H1 (cell line): ENCODE results near the gene TBC1D22A. TPM values are rescaled to one million over a fixed set of nuclear protein-coding genes. Genes with fewer than 3 reads are reported as not detected.

ENCODE experiments used
- CHD1 ChIP-seq: IDR thresholded peaks from 2 replicates; pipeline ENCODE4 v1.6.1; 2012; ENCODE audit warnings: low read depth, low read length, improper control_type of control experiment
- GTF2F1 ChIP-seq: IDR thresholded peaks from 2 replicates; pipeline ENCODE4 v1.6.1; 2012; ENCODE audit warnings: low read depth, low read length, improper control_type of control experiment, borderline replicate concordance
- HDAC6 ChIP-seq: IDR thresholded peaks from one replicate; pipeline ENCODE4 v1.7.1; 2012; ENCODE audit warnings: low read depth, mild to moderate bottlenecking, inconsistent platforms, low read length, moderate library complexity
- POLR2A ChIP-seq, 2 experiments: IDR thresholded peaks; 1 replicate in 1 of 2; 2 replicates in 1 of 2; pipeline ENCODE4 v1.6.1; 2011; ENCODE audit warnings: low read depth in 2 of 2, low read length in 2 of 2, mild to moderate bottlenecking in 2 of 2; ENCODE audit errors: control extremely low read depth in 1 of 2
- RXRA ChIP-seq: IDR thresholded peaks from 2 replicates; pipeline ENCODE4 v1.6.1; 2011; ENCODE audit warnings: low read depth, mild to moderate bottlenecking, low read length, moderate library complexity; ENCODE audit not compliant: insufficient read depth
- polyA plus RNA-seq, 7 experiments: library from polyadenylated mRNA; depleted of rRNA in 3 of 7; stranded (reverse) in 5 of 7; unstranded in 2 of 7; fragments of >200 nt in 5 of 7; fragments of 200-250 nt in 2 of 7; gene quantifications; 1 replicate in 5 of 7; 2 replicates in 1 of 7; 4 replicates in 1 of 7; pipeline versions ENCODE4 v1.2.1 to v1.2.3, GENCODE V29; 2011 to 2013; ENCODE audit warnings: missing spikeins in 2 of 7, mixed read lengths in 2 of 7
- total RNA-seq: library from RNA; stranded (reverse); fragmentation: NEBNext Ultra II Directional; extraction: Animal tissue kit (Norgen Biotek cat#: 25700); gene quantifications from 2 replicates; pipeline ENCODE4 v1.2.1, GENCODE V29; 2021

Gene TBC1D22A
- total and polyA plus RNA-seq, 2 of the 8 experiments (the other 6 are each of a cell fraction or from before 2014, with no cell fraction given) = 11.9 to 18.4 TPM

- TF ChIP-seq GTF2F1 (no peak), RXRA (no peak), HDAC6 (no peak), CHD1 (no peak), POLR2A (IDR thresholded peaks at IDR 0.05; ENCODE audit: control extremely low read depth in 1 of 2, low read depth in 2 of 2, low read length in 2 of 2) (no peak)
Measured at GRCh38 chr22:46905834-46906233, 143.4 kb downstream of the TBC1D22A start (continued).
